Fibroblast of mammary gland (primary cell): Measurements from ENCODE around the gene ATN1.
A peak's percentile ranks its signal among the peaks of the same experiment; 100 is the strongest.

Experiments
- DNase-seq: peaks from one replicate; pipeline ENCODE4 v3.0.0-alpha.2; 2010; ENCODE audit warnings: low read depth
- H3K4me3 ChIP-seq: 2 replicates; pipeline ENCODE4 v1.5.1; 2011; ENCODE audit warnings: low read depth, mild to moderate bottlenecking, low read length, moderate library complexity; ENCODE audit not compliant: control insufficient read depth
- TF ChIP-seq, protein P1 (sequence below): conservative IDR thresholded peaks from 2 replicates; pipeline ENCODE4 v1.5.1; 2011; ENCODE audit warnings: low read depth, low read length, inconsistent platforms; ENCODE audit not compliant: control insufficient read depth, insufficient read depth

ATN1 gene

DNA sequence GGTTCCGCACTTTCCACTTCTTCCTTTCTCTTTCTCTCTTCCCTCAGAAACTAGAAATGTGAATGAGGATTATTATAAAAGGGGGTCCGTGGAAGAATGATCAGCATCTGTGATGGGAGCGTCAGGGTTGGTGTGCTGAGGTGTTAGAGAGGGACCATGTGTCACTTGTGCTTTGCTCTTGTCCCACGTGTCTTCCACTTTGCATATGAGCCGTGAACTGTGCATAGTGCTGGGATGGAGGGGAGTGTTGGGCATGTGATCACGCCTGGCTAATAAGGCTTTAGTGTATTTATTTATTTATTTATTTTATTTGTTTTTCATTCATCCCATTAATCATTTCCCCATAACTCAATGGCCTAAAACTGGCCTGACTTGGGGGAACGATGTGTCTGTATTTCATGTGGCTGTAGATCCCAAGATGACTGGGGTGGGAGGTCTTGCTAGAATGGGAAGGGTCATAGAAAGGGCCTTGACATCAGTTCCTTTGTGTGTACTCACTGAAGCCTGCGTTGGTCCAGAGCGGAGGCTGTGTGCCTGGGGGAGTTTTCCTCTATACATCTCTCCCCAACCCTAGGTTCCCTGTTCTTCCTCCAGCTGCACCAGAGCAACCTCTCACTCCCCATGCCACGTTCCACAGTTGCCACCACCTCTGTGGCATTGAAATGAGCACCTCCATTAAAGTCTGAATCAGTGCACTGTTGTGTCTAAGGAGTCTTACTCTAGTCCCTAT lies 4.6 kb upstream of the ATN1 start:
- no peak overlapping the region for H3K4me3 ChIP-seq
- DNase-seq = no peak
- TF ChIP-seq, protein P1, sequence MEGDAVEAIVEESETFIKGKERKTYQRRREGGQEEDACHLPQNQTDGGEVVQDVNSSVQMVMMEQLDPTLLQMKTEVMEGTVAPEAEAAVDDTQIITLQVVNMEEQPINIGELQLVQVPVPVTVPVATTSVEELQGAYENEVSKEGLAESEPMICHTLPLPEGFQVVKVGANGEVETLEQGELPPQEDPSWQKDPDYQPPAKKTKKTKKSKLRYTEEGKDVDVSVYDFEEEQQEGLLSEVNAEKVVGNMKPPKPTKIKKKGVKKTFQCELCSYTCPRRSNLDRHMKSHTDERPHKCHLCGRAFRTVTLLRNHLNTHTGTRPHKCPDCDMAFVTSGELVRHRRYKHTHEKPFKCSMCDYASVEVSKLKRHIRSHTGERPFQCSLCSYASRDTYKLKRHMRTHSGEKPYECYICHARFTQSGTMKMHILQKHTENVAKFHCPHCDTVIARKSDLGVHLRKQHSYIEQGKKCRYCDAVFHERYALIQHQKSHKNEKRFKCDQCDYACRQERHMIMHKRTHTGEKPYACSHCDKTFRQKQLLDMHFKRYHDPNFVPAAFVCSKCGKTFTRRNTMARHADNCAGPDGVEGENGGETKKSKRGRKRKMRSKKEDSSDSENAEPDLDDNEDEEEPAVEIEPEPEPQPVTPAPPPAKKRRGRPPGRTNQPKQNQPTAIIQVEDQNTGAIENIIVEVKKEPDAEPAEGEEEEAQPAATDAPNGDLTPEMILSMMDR = no peak

DNA sequence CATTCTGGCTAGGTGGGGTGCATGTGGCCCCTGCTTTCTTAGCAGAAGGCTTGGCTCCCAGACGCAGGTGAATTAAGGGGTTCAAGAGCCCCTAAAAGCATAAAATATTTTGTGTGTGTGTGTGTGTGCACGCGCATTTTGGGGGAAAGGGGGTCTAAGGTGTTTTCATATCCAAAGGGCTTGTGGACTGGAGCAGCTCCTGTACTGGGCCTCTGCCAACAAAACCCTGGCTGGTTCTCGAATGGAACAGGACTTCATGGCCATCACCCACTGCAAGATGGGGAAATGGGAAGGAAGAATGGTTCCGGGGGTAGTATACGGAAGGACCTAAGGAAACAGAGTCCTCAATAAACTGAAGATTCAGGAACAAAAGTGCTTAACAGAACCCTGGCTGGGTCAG lies 3.9 kb upstream of the ATN1 start:
- DNase-seq = no peak
- no peak overlapping the region for H3K4me3 ChIP-seq
- TF ChIP-seq, protein P1 = no peak

DNA sequence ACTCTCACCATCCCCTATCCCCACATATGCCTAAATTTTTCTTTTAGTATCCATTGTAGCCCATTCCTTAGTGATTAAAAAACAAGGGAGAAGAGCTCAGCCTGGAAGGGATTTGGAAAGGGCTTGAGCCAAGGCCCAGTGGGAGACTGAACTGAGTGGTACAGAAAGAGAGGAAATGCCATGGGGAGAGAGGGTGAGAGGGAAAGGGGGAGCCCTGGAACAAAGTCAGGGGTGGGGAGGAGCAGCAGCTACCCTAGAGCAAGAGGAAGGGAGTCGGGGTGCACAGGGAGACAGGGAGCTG lies 2.6 kb upstream of the ATN1 start:
- no peak overlapping the region for H3K4me3 ChIP-seq
- no peak for DNase-seq
- TF ChIP-seq, protein P1 = no peak

DNA sequence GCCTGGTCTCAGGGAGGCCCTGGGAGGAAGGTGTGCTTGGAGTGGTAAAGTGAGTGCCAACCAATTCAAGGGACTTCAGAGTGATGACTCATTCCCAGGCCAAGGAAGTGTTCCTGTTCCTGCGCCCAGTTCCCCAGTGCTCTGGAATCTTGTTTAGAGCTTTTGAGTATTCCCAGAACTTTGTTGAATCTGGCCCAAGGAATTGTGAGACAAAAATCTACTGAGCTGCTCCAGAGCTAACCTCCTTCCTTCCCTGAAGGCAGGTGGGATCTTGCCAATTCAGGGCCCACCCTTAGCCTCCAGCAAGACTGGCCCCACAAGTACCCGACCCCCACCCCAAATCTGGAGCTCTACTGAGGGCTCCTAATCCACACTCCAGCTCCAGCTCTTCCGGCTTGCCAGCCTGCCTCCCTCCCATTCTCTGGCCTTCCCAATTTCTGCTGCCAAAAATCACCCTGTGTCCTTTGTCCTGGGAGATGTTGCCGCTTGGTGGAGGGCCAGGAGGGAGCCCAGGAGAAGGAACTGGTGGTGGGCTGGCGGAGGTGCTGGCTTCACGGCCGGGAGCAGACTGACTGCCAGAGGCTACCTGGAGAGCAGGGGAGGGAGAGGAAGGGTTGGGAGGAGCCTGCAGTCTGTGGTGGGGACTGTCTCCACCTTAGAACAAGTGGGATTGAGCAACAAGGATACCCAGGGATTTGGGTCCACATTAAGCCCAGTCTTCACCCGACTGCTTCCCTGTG lies 2.0 kb upstream of the ATN1 start:
- TF ChIP-seq, protein P1 = no peak
- peak; percentile 90 for DNase-seq
- peak overlapping the region; percentile 60 for H3K4me3 ChIP-seq

DNA sequence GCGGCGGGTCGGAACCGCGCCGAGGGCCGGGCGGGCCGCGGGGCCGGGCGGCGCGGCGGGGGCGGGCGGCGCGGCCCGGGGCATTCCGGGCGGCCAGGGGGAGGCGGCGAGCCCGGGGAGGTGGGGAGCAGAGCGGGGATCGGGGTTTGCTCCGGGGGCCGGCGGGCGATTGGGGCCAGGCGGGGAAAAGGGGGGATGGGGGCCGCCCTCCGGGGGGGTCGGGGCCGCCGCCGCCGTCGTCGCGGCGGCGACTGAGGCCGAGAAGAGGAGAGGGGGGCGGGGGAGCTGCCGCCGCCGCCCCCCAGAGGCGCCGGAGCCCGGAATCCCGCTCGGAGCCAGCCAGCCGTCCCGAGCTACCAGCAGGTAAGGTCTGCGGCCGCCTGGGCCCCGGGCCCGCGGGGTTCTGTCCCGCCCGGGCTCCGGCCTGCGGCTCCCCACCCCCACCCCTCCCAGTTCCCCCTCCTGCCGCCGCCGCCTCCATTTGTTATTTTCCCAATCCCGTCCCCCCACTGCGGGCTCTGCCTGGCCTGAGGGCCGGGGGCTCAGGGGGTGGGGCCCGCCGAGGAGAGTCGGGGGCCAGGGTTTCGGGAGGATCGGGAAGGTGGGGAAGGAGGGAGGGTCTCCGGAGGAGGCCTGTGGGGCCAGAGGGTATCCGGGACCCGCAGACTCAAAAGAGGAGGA lies 403 bp downstream of the ATN1 start:
- DNase-seq = no peak
- TF ChIP-seq, protein P1 = no peak
- H3K4me3 ChIP-seq = peak overlapping the region; percentile 88

DNA sequence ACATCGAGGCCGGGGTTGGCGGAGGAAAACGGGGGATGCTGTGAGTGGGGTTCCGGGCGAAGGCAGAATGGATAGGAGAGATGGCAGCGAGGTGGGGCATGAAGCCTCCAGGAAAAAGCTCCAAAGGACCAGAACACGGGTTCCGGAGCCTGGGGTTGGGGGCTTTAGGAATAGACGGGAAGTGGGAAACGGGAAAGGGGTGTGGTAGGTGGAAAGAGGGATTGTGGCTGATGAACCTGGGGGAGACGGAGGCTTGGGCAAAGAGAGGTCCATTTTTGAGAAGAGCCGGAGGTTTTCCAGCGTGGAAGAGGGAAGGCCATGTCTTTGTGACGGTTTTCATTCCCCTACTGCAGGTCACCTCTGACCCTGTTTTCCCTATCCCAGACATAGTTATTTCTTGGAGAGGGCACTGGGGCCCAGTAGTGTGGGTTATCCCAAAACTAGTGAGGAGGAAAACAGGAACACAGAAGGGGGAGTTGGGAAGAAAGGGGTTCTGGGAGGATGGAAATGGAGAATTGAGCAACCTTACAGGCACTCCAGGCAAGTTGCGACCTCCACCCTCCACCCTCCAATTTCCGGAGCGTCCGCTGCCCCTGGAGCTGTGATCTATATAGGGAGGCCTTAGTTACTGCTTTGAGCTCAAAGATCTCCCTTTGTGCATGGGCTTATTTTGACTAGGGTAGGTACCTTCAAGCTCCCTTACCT lies 1.1 kb downstream of the ATN1 start:
- TF ChIP-seq, protein P1 = no peak
- H3K4me3 ChIP-seq = peak overlapping the region; percentile 88
- no peak for DNase-seq
